HL-60 (cell line): ENCODE results near the gene PGC.

Experiments used
- GABPA ChIP-seq: IDR thresholded peaks from 2 replicates; pipeline ENCODE4 v1.6.1; 2012; ENCODE audit warnings: low read depth
- POLR2AphosphoS5 ChIP-seq: IDR thresholded peaks from 2 replicates; pipeline ENCODE4 v1.6.1; 2012; ENCODE audit warnings: low read depth
- SPI1 ChIP-seq: IDR thresholded peaks from 2 replicates; pipeline ENCODE4 v1.6.1; 2012; ENCODE audit warnings: low read depth, mild to moderate bottlenecking, borderline replicate concordance
- TF ChIP-seq, protein P1 (sequence below): IDR thresholded peaks from one replicate; pipeline ENCODE4 v1.5.1; 2011; ENCODE audit warnings: low read length, control low read depth, inconsistent platforms; ENCODE audit not compliant: insufficient read depth
- TF ChIP-seq, protein P2 (sequence below): IDR thresholded peaks from 2 replicates; pipeline ENCODE4 v1.6.1; 2012; ENCODE audit warnings: low read depth; ENCODE audit not compliant: insufficient replicate concordance

DNA sequence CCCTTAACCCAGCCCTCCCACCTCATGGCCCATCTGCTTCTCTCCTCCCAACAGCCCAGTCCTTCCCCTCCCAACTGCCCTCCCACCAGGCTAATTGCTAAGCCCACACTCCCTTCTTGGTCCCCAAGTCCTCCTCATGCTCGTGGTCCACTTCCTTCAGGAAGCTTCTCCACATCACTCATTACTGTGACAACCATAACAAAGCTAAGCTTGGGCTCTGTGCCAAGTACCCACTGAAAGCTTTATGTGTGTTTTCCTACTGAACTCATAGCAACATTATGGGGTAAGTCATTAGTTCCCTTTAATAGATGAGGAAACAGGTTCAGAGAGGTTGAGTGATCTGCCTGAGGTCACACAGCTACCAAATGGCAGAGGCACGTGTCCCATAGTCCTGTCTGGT lies 16.3 kb upstream of the PGC start:
- TF ChIP-seq, protein P1, sequence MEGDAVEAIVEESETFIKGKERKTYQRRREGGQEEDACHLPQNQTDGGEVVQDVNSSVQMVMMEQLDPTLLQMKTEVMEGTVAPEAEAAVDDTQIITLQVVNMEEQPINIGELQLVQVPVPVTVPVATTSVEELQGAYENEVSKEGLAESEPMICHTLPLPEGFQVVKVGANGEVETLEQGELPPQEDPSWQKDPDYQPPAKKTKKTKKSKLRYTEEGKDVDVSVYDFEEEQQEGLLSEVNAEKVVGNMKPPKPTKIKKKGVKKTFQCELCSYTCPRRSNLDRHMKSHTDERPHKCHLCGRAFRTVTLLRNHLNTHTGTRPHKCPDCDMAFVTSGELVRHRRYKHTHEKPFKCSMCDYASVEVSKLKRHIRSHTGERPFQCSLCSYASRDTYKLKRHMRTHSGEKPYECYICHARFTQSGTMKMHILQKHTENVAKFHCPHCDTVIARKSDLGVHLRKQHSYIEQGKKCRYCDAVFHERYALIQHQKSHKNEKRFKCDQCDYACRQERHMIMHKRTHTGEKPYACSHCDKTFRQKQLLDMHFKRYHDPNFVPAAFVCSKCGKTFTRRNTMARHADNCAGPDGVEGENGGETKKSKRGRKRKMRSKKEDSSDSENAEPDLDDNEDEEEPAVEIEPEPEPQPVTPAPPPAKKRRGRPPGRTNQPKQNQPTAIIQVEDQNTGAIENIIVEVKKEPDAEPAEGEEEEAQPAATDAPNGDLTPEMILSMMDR: no peak
- TF ChIP-seq, protein P2, sequence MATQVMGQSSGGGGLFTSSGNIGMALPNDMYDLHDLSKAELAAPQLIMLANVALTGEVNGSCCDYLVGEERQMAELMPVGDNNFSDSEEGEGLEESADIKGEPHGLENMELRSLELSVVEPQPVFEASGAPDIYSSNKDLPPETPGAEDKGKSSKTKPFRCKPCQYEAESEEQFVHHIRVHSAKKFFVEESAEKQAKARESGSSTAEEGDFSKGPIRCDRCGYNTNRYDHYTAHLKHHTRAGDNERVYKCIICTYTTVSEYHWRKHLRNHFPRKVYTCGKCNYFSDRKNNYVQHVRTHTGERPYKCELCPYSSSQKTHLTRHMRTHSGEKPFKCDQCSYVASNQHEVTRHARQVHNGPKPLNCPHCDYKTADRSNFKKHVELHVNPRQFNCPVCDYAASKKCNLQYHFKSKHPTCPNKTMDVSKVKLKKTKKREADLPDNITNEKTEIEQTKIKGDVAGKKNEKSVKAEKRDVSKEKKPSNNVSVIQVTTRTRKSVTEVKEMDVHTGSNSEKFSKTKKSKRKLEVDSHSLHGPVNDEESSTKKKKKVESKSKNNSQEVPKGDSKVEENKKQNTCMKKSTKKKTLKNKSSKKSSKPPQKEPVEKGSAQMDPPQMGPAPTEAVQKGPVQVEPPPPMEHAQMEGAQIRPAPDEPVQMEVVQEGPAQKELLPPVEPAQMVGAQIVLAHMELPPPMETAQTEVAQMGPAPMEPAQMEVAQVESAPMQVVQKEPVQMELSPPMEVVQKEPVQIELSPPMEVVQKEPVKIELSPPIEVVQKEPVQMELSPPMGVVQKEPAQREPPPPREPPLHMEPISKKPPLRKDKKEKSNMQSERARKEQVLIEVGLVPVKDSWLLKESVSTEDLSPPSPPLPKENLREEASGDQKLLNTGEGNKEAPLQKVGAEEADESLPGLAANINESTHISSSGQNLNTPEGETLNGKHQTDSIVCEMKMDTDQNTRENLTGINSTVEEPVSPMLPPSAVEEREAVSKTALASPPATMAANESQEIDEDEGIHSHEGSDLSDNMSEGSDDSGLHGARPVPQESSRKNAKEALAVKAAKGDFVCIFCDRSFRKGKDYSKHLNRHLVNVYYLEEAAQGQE: no peak
- TF ChIP-seq POLR2AphosphoS5: no peak
- no peak for TF ChIP-seq SPI1
- no peak for TF ChIP-seq GABPA
